SH-SY5Y (cell line): ENCODE measurements around the gene KIF5C.

Source experiments
- GATA2 ChIP-seq: IDR thresholded peaks from 2 replicates; pipeline ENCODE4 v1.6.1; 2011; ENCODE audit warnings: mild to moderate bottlenecking, low read depth, low read length
- GATA3 ChIP-seq: IDR thresholded peaks from 2 replicates; pipeline ENCODE4 v1.6.1; 2011; ENCODE audit warnings: low read depth, mild to moderate bottlenecking, low read length, moderate library complexity

DNA sequence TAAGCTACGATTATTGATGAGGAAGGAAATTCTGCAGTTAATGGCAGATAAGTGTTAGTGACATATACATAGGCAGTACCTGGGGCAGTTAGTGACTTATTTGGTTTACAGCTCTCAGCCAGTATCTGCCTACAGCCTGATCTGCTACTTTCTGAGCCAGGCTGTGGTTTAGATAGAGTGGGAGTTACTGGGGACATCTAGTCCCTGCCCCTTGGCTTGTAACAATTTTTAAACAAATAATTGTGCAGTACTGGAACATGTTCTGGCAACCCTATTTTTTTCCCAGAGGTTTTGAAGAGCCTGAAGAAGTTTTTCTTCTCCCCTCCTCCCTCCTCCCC, 2.3 kb downstream of the KIF5C start:
- no peak for TF ChIP-seq GATA3
- TF ChIP-seq GATA2, result no peak
